GM23248 (cell line): ENCODE data around the gene SMC2. TPM values are rescaled to one million over a fixed set of nuclear protein-coding genes. Genes with fewer than 3 reads are reported as not detected.

Experiments
- DNase-seq: peaks from one replicate; pipeline ENCODE4 v3.0.0-alpha.2; 2015
- H2AFZ ChIP-seq: fragments of 200-600 bp; sonication (generic); 2 replicates; pipeline ENCODE4 v1.6.1; 2016; ENCODE audit warnings: antibody characterized with exemption
- H3F3A ChIP-seq: fragments of 200-600 bp; sonication (generic); 2 replicates; pipeline ENCODE4 v1.6.1; 2016; ENCODE audit warnings: mild to moderate bottlenecking, antibody characterized with exemption, mixed run types; ENCODE audit not compliant: insufficient read depth
- H3K27ac ChIP-seq: fragments of 200-600 bp; sonication (generic); 2 replicates; pipeline ENCODE4 v1.5.1; 2016; ENCODE audit warnings: mild to moderate bottlenecking
- H3K27me3 ChIP-seq: fragments of 200-600 bp; sonication (generic); replicated peaks from 2 replicates; pipeline ENCODE4 v1.6.1; 2016; ENCODE audit warnings: mild to moderate bottlenecking; ENCODE audit not compliant: insufficient read depth
- H3K36me3 ChIP-seq: fragments of 200-600 bp; sonication (generic); 2 replicates; pipeline ENCODE4 v1.6.1; 2016; ENCODE audit warnings: low read depth, mild to moderate bottlenecking
- H3K4me1 ChIP-seq: fragments of 200-600 bp; sonication (generic); 2 replicates; pipeline ENCODE4 v1.6.1; 2016; ENCODE audit warnings: mild to moderate bottlenecking; ENCODE audit not compliant: insufficient read depth
- H3K4me2 ChIP-seq: fragments of 200-600 bp; sonication (generic); one replicate; pipeline ENCODE4 v1.6.1; 2016; ENCODE audit warnings: mild to moderate bottlenecking; ENCODE audit not compliant: unreplicated experiment
- H3K4me3 ChIP-seq: fragments of 200-600 bp; sonication (generic); 2 replicates; pipeline ENCODE4 v1.5.1; 2016; ENCODE audit warnings: mild to moderate bottlenecking
- H3K79me2 ChIP-seq: fragments of 200-600 bp; sonication (generic); 2 replicates; pipeline ENCODE4 v1.6.1; 2016; ENCODE audit warnings: mild to moderate bottlenecking; ENCODE audit not compliant: insufficient read depth
- H3K9ac ChIP-seq: fragments of 200-600 bp; sonication (generic); 2 replicates; pipeline ENCODE4 v1.6.1; 2016; ENCODE audit warnings: mild to moderate bottlenecking
- H3K9me2 ChIP-seq: fragments of 200-600 bp; sonication (generic); 2 replicates; pipeline ENCODE4 v1.6.1; 2016; ENCODE audit warnings: mixed run types, mild to moderate bottlenecking, moderate library complexity; ENCODE audit not compliant: insufficient read depth
- H3K9me3 ChIP-seq: fragments of 200-600 bp; sonication (generic); one replicate; pipeline ENCODE4 v1.6.1; 2017; ENCODE audit warnings: low read depth
- H4K20me1 ChIP-seq: fragments of 200-600 bp; sonication (generic); 2 replicates; pipeline ENCODE4 v1.6.0; 2016; ENCODE audit not compliant: insufficient read depth
- EZH2 ChIP-seq: fragments of 200-600 bp; sonication (generic); IDR thresholded peaks from 2 replicates; pipeline ENCODE4 v1.6.1; 2018; ENCODE audit warnings: antibody characterized with exemption, mild to moderate bottlenecking; ENCODE audit not compliant: insufficient read depth, poor library complexity, severe bottlenecking
- EZH2phosphoT487 ChIP-seq: fragments of 200-600 bp; sonication (generic); IDR thresholded peaks from 2 replicates; pipeline ENCODE4 v1.6.1; 2018; ENCODE audit warnings: antibody characterized with exemption, moderate library complexity, mild to moderate bottlenecking, low read depth; ENCODE audit not compliant: insufficient read depth
- WGBS, 2 experiments: methylation state at CpG; one replicate each; pipeline ENCODE4 v1.1.6; 2015 to 2017; ENCODE audit warnings: low lambda C conversion rate in 2 of 2, low coverage in 1 of 2; ENCODE audit errors: missing lambda C conversion rate in 2 of 2; 5-methylcytosine and 5-hydroxymethylcytosine counted together
- in situ Hi-C: fragments of 300-500 bp; cut with MboI; formaldehyde crosslinking; loops from 2 replicates; pipeline ENCODE4 v1.15.0; 2020
- polyA plus RNA-seq: library from polyadenylated mRNA; unstranded; fragments of >200 nt; fragmentation: Nextera tagmentation; extraction: Ambion mirVana; gene quantifications from 2 replicates; pipeline ENCODE4 v1.2.1, GENCODE V29; 2016
- total RNA-seq: library from RNA; depleted of rRNA; stranded (reverse); fragments of >200 nt; shearing (Covaris generic); gene quantifications from 2 replicates; pipeline ENCODE4 v1.2.3, GENCODE V29; 2014

SMC2 gene
- total and polyA plus RNA-seq, 2 experiments from 2014 or later: 15.8 to 27.9 TPM

DNA sequence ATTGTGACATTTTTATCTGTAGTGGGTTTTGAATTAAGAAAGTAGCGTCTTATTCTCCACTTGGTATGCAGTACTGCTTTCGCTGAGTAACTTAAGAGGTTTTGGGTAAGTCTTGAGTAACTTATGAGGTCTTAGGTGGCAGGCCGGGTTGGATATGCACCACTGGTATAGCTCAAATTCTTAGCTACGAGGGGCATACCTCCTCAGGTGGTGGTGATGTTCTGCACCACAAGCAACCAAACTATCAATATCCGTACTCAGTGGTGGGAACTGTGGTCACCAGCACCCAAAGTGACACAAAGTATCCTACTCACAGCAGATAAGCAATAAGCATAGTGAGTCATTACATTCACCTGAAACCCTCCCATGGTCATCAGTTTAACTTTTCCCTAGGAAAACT is 13.7 kb downstream of the SMC2 start:
- Histone ChIP-seq H3K27ac (no peak overlapping the region), H3K9me2 (no peaks in the 10 kb centered on the region), H3K36me3 (peaks cover 4% of the 10 kb centered on the region), H3K9me3 (no peaks in the 10 kb centered on the region), H3K4me3 (no peak overlapping the region), H3K4me2 (no peak overlapping the region), H3K27me3 (no peaks in the 10 kb centered on the region), H4K20me1 (no peaks in the 10 kb centered on the region), H3K9ac (no peak overlapping the region), H3F3A (no peaks in the 10 kb centered on the region), H3K4me1 (no peaks in the 10 kb centered on the region), H3K79me2 (no peaks in the 10 kb centered on the region), H2AFZ (no peak overlapping the region)
- in situ Hi-C loops: no loop called here
- no peak for DNase-seq
- WGBS, 2 experiments: 96 to 100% methylated on average over 5 of the region's 5 CpGs
- TF ChIP-seq EZH2phosphoT487: no peak
- no peak for TF ChIP-seq EZH2

DNA sequence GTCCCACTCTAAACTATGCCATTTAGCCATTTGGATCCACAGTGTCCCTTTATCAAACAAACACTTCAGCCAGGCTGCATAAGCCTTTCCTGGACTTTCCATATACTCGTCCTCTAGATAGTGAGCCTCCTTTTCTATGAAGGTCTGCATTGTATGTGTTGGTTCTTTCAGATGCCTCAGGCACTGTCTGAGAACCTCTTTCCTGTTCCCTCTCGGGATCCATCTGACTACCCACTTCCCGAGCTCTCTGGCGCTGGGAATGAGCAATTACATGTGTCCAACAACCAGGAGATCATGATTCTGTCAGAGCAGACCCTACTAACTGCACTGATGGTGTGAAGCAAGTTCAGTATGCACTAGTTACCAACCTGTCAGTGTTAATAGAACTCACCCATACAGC is 14.2 kb downstream of the SMC2 start:
- H3K27me3 ChIP-seq: no peaks in the 10 kb centered on the region
- 96 to 98% methylated on average over 4 of the region's 4 CpGs for WGBS, 2 experiments
- H3K4me1 ChIP-seq: no peaks in the 10 kb centered on the region
- DNase-seq: no peak
- no peaks in the 10 kb centered on the region; the same call in 1 of the 2 replicates for H3K36me3 ChIP-seq
- in situ Hi-C loops: no loop called here
- no peak for TF ChIP-seq EZH2phosphoT487
- TF ChIP-seq EZH2: no peak
- no peak overlapping the region for H3K9ac ChIP-seq
- no peaks in the 10 kb centered on the region for H4K20me1 ChIP-seq
- H3K27ac ChIP-seq: no peak overlapping the region
- H3K79me2 ChIP-seq: no peaks in the 10 kb centered on the region
- H2AFZ ChIP-seq: no peak overlapping the region
- H3F3A ChIP-seq: no peaks in the 10 kb centered on the region
- H3K9me3 ChIP-seq: no peaks in the 10 kb centered on the region
- no peaks in the 10 kb centered on the region for H3K9me2 ChIP-seq
- no peak overlapping the region for H3K4me3 ChIP-seq
- no peak overlapping the region for H3K4me2 ChIP-seq

DNA sequence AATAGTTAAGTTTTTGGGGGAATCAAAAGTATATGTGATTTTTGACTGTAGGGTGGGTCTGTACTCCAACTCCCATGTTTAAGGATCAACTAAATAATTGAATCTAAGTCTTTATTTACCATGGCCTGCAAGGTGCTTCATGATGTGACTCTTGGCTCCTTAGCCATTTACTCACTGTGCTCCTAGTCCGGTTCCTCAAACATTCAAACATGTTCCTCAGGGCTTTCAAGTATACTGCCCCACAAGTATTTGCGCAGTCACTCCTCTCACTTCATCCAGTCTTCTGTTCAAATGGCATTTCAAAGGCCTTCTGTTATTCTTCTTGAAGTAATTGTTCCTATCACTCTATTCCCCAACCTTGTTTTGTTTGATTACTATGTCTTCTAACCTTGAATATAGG is 16.4 kb downstream of the SMC2 start:
- H3K27ac ChIP-seq: no peak overlapping the region
- no peak for TF ChIP-seq EZH2
- TF ChIP-seq EZH2phosphoT487: no peak
- no peaks in the 10 kb centered on the region; the same call in 1 of the 2 replicates for H3K36me3 ChIP-seq
- H3K9ac ChIP-seq: no peak overlapping the region
- no peaks in the 10 kb centered on the region for H3K4me1 ChIP-seq
- no peaks in the 10 kb centered on the region for H3K9me2 ChIP-seq
- no peak overlapping the region for H3K4me2 ChIP-seq
- no peaks in the 10 kb centered on the region for H3K27me3 ChIP-seq
- H3K79me2 ChIP-seq: no peaks in the 10 kb centered on the region
- 98 to 100% methylated on average over 2 of the region's 2 CpGs for WGBS, 2 experiments
- H3K9me3 ChIP-seq: no peaks in the 10 kb centered on the region
- in situ Hi-C loops: no loop called here
- no peaks in the 10 kb centered on the region for H4K20me1 ChIP-seq
- no peak for DNase-seq
- no peak overlapping the region for H2AFZ ChIP-seq
- no peaks in the 10 kb centered on the region for H3F3A ChIP-seq
- no peak overlapping the region for H3K4me3 ChIP-seq

DNA sequence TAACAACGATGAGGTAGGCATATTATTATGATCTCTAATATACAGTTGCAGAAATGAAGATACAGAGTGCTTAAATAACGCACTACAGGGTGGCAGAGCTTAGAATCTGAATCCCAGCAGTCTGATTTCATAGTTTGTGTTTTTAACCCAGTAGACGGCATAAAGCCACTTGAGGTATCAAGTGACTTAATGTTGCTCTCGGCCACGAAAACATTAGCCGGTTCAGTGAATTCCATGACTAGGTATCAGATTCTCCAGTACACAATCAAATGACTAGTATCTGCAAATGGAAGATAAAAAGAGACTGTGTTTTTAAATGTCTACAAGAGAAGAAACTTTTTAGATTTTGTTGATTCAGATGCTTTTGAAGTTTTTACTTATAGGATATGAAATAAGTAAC is 24.8 kb downstream of the SMC2 start:
- Histone ChIP-seq H2AFZ (no peak overlapping the region), H4K20me1 (no peaks in the 10 kb centered on the region), H3K27ac (no peak overlapping the region), H3K36me3 (peaks cover 7% of the 10 kb centered on the region; the same call in 1 of the 2 replicates), H3K9me3 (no peaks in the 10 kb centered on the region), H3K4me3 (no peak overlapping the region), H3K79me2 (no peaks in the 10 kb centered on the region), H3K9me2 (no peaks in the 10 kb centered on the region), H3K4me2 (no peak overlapping the region), H3K4me1 (no peaks in the 10 kb centered on the region), H3K27me3 (no peaks in the 10 kb centered on the region), H3K9ac (no peak overlapping the region), H3F3A (no peaks in the 10 kb centered on the region)
- DNase-seq: no peak
- in situ Hi-C loops: no loop called here
- WGBS, 2 experiments: 89 to 94% methylated on average over 6 of the region's 6 CpGs
- TF ChIP-seq EZH2 (no peak), EZH2phosphoT487 (no peak)

DNA sequence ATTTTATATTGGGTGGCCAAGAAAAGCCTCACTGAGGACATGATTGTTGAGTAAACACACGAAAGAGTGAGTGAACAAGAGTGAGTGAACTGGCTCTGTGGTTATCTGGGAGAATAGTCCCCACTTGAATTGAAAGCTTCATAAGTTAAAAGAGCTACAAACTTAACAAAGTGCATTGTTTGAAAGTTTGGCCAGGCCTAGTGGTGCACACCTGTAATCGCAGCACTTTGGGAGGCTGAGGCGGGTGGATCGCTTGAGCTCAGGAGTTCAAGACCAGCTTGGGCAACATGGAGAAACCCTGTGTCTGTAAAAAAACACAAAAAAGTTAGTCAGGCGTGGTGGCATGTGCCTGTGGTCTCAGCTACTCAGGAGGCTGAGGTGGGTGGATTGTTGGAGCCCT is 26.9 kb downstream of the SMC2 start:
- H3K9me2 ChIP-seq: no peaks in the 10 kb centered on the region
- TF ChIP-seq EZH2 (no peak), EZH2phosphoT487 (no peak)
- no peak overlapping the region for H2AFZ ChIP-seq
- in situ Hi-C loops: no loop called here
- no peak for DNase-seq
- H3K9ac ChIP-seq: no peak overlapping the region
- H3K4me2 ChIP-seq: no peak overlapping the region
- no peaks in the 10 kb centered on the region for H3F3A ChIP-seq
- no peak overlapping the region for H3K4me3 ChIP-seq
- H3K27ac ChIP-seq: no peak overlapping the region
- no peaks in the 10 kb centered on the region for H3K4me1 ChIP-seq
- 89 to 98% methylated on average over 5 of the region's 5 CpGs for WGBS, 2 experiments
- no peaks in the 10 kb centered on the region for H3K79me2 ChIP-seq
- no peaks in the 10 kb centered on the region for H4K20me1 ChIP-seq
- H3K36me3 ChIP-seq: peaks cover 14% of the 10 kb centered on the region; the same call in 1 of the 2 replicates
- no peaks in the 10 kb centered on the region for H3K9me3 ChIP-seq
- H3K27me3 ChIP-seq: no peaks in the 10 kb centered on the region
